Effector memory CD8-positive, alpha-beta T cell (primary cell): ENCODE results near the gene NBPF1.
"Not testable (repeated sequence)": the region's sequence is repeated elsewhere in the genome, so short reads cannot be mapped to it uniquely, and the experiment has no call there.

Experiments used
- ATAC-seq: fragments of 150-1000 bp; cut with Tn5 transposase; replicated peaks from 2 replicates; pipeline ENCODE4 v1.10.0; 2021; ENCODE audit warnings: mild to moderate bottlenecking, moderate library complexity
- DNase-seq, 3 experiments: peaks; one replicate each; pipeline ENCODE4 v3.0.0; 2021
- H3K27ac Mint-ChIP-seq, 2 donors: one replicate each; pipeline ENCODE4 v1.8.0; 2022; ENCODE audit warnings: mild to moderate bottlenecking in 2 of 2, mixed read lengths in 2 of 2, moderate library complexity in 2 of 2
- H3K27me3 Mint-ChIP-seq, 2 donors: one replicate each; pipeline ENCODE4 v1.8.0; 2022; ENCODE audit warnings: mixed read lengths in 2 of 2
- H3K36me3 Mint-ChIP-seq: one replicate; pipeline ENCODE4 v1.8.0; 2022; ENCODE audit warnings: mild to moderate bottlenecking, moderate library complexity, mixed read lengths; ENCODE audit not compliant: insufficient read depth
- H3K4me1 Mint-ChIP-seq, 2 donors: one replicate each; pipeline ENCODE4 v1.8.0; 2022; ENCODE audit warnings: low read depth in 2 of 2, mixed read lengths in 2 of 2
- H3K4me3 Mint-ChIP-seq, 2 donors: one replicate each; pipeline ENCODE4 v1.8.0; 2022; ENCODE audit warnings: mild to moderate bottlenecking in 2 of 2, mixed read lengths in 2 of 2, moderate library complexity in 2 of 2
- H3K9me3 Mint-ChIP-seq, 2 donors: one replicate each; pipeline ENCODE4 v1.8.0; 2022; ENCODE audit warnings: mixed read lengths in 2 of 2

Gene NBPF1

DNA sequence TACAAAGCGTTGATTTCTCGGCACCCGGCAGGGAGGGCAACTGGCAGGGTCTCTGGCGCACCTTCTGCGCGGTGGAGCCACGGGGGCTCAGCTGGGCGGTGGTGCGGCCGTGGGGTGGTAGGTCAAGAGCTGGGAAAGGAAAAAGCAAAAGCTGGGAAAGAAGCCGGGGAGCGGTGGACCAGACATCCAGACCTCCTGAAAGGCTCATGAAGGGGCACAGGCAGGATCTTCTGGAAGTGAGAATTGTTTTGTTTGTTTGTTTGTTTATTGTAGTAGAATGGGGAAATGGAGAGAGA is 92.1 kb downstream of the NBPF1 start:
- peaks cover 0 to 4% of the 10 kb centered on the region in 2 donors for H3K4me1 Mint-ChIP-seq
- ATAC-seq (no peak), DNase-seq (no peak)
- peaks cover 49 to 60% of the 10 kb centered on the region in 2 donors for H3K27me3 Mint-ChIP-seq
- H3K9me3 Mint-ChIP-seq = no peaks in the 10 kb centered on the region
- no peak overlapping the region for H3K4me3 Mint-ChIP-seq
- H3K27ac Mint-ChIP-seq = no peak overlapping the region
- H3K36me3 Mint-ChIP-seq = no peaks in the 10 kb centered on the region

DNA sequence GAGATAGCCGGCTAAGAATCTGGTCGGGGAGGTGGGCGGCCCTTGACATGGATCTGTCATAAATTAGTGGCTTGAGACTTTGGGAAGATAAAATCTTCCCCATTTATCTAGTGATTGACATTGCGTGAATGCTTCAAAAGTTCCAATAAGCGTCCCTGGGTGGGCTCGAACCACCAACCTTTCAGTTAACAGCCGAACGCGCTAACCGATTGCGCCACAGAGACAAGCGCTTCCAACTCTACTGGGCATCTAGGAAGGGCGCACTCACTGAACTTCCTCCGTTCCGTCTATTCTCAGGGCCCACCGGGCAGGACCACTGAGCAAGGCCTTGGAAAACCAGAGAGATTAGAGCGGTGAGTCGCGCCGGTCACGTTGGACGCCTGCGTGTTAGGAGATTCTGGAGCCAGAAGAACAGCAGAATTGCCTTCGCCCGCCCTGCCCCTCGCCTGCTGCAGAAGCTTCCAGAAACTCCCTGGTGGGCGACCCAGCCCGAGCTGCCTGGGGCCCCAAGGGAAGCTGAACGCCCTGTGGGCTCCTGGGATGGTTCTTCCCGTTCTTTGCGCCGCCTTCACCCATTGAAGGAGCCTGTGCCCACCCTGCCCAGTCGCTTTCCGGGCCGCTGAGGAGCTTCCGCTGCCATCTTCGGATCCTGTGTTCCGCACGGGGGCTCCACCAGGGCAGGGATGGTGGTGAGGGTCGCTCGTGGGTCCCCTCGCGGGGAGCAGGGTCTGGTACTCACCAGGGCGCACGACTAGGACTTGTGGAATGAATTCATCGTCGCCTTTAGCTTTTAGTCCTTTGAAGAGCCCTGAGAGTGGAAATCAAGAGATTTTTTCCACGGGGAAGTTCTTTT is 92.7 kb downstream of the NBPF1 start:
- H3K4me1 Mint-ChIP-seq, H3K27ac Mint-ChIP-seq, H3K9me3 Mint-ChIP-seq, ATAC-seq, H3K36me3 Mint-ChIP-seq, DNase-seq: not testable (repeated sequence)
- Mint-ChIP-seq H3K27me3 (peaks cover 49 to 60% of the 10 kb centered on the region in 2 donors), H3K4me3 (peak overlapping the region in 1 of 2 donors; percentile 17)

DNA sequence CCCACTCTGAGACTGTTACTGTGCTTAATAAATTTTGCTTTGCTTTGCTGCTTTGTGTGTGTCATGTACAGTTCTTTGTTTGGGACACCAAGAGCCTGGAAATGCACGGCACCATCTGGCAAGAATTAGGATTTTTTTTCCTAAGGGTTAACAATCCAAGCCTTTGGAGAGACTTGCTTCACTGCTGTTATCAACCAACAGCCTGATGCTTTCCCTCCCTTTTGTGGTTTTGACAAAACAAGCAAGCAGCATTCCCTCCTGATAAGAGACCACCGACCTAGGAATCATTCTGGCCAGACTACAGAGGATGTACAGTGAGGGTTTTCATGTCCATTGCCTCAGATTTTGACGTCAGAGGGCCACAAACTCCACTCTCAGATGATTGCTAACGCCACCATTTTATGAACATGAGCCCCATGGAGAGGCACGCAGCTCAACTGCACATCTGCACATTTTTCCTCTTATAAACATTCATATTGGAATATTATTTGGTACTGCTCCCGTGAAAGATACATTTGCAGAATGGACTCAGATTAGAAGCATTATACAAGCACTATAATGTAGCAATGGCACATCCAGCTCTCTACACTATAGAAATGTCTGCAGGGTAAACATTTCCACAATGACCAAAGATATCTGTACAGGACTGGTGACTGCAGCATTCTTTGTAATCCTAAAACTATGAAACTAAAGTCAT is 94.0 kb downstream of the NBPF1 start:
- not testable (repeated sequence) for H3K9me3 Mint-ChIP-seq, DNase-seq, H3K27ac Mint-ChIP-seq, H3K4me3 Mint-ChIP-seq, H3K4me1 Mint-ChIP-seq, ATAC-seq, H3K36me3 Mint-ChIP-seq
- peaks cover 49 to 54% of the 10 kb centered on the region in 2 donors for H3K27me3 Mint-ChIP-seq

DNA sequence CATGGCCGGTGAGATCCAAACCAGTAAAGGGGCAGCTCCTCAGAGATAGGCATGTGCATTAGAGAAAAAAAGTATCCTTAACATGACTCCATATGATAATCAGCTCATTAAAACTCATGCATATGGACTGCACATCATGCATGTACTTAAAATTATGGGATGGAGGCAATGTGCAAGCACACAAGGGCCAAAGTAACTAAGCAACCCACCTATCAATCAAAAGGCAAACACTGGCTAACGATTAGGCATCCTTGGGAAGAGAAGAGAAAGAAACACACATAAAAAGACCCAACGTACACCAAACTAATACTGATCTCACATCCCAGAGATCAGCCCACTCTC is 94.5 kb downstream of the NBPF1 start:
- H3K36me3 Mint-ChIP-seq, DNase-seq, H3K9me3 Mint-ChIP-seq, H3K4me3 Mint-ChIP-seq, H3K4me1 Mint-ChIP-seq, ATAC-seq, H3K27ac Mint-ChIP-seq: not testable (repeated sequence)
- peaks cover 49% of the 10 kb centered on the region in 2 donors for H3K27me3 Mint-ChIP-seq

DNA sequence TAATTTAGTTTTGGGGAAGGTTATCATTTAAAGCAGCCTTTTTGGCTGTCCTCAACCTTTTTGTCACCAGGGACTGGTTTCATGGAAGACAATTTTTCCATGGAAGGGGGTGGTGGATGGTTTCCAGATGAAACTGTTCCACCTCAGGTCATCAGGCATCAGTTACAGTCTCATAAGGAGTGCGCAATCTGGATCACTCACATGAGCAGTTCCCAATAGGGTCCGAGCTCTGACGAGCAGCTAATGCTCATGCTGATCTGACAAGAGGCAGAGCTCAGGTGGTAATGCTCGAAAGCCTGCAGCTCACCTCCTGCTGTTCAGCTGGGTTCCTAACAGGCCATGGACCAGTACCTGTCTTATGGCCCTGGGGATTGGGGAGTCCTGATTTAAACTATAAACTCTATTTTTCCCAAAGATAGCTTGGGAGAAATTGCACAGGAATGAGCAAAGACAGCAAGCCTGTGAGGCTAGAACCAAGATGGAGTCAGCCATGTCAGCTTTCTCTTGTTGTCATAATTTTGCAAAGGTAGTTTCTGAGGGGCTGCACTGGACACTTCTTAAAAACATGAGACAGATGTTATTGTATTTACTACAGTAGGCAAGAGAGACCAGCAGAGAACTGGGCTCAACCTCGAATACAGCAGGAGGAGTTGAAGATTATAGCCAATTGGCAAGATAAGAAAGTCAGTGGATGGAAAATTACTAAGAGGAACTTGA is 96.5 kb downstream of the NBPF1 start:
- peaks cover 45 to 49% of the 10 kb centered on the region in 2 donors for H3K27me3 Mint-ChIP-seq
- H3K4me1 Mint-ChIP-seq, DNase-seq, H3K4me3 Mint-ChIP-seq, H3K27ac Mint-ChIP-seq, H3K9me3 Mint-ChIP-seq, H3K36me3 Mint-ChIP-seq, ATAC-seq: not testable (repeated sequence)

DNA sequence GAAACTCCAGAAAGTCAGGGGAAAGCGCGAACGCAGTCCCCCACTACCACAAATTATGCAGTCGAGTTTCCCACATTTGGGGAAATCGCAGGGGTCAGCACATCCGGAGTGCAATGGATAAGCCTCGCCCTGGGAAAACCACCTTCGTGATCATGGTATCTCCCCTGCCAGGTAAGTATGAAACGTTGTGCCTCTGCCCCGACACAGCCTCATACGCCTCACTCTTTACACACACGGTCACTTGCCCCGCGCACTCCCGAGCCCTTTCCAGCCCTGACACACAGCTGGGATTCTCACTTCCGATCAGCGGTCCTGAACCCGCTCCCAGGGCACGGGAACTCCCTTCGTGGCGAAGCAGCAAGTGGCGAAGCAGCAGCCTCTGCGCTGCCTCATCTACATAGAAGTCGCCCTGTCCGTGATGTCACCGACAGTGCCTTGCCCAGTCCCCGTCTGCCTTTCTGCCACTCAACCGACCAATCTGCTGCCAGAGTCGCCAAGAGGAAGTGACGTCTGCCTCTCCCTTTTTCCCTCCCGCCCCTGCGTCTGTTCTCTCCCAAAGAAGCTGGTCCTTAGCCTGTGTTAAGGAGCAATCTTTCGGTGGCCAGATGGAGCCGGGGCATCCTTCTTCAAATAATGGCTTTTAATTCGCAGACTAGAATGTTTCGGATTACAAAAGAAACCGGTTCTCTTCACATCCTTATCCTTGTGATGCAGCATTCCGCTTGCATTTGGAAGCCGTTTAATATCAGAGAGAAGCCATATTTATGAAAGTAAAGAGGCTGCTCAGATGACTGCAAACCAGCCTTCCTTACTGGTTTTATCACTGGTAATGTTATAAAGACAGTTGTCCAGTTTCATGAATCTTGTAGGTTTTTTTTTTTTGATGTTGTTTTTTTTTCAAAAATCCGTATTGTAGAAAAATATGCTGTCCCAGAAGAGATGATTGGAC is 99.0 kb downstream of the NBPF1 start, which contains the start of gene RNU1-1:
Gene RNU1-1, minus strand, starts transcription at position 179 of the 949 bp plus-strand sequence.
- not testable (repeated sequence) for H3K36me3 Mint-ChIP-seq, H3K27ac Mint-ChIP-seq, H3K9me3 Mint-ChIP-seq, H3K4me1 Mint-ChIP-seq, H3K4me3 Mint-ChIP-seq
- ATAC-seq (peak; percentile 63), DNase-seq (peak; percentile 69 to 81 (median 72))
- H3K27me3 Mint-ChIP-seq = peaks cover 23 to 27% of the 10 kb centered on the region in 2 donors

DNA sequence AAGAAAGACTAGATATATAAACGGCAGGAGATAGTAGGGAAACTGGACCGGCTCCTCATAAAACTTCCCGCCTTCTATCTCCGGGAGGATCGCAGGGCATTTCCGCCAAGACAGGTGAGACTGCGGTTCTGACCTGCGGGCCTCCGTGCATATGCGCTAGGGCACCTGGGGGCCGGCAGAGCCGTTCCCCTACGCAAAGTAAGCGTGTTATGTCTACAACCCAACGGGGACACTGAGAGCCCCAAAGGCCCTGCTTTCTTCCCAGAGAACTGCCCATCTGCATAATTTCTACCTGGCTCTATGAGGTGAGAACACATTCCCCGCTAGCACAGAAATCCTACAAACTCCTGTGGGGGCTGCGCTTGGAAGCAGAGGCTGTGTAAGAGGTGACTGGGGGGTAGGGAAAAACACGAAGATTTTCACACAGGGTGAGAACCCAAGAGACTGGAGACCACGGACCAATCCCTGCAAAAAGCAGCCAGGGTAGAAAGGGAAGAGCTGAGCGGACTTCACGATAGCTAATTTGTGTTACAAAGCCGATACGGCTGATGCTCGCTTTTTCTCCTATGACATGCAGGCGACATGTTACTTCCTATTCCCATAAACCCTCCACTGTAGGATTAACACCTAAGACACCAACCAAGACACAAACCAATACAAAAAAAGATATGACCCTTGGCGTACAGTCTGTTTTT is 99.8 kb downstream of the NBPF1 start:
- H3K27me3 Mint-ChIP-seq = peaks cover 16 to 19% of the 10 kb centered on the region in 2 donors
- not testable (repeated sequence) for H3K4me3 Mint-ChIP-seq, H3K36me3 Mint-ChIP-seq, H3K4me1 Mint-ChIP-seq, H3K27ac Mint-ChIP-seq, H3K9me3 Mint-ChIP-seq
- peak; percentile 96 for ATAC-seq
- peak; percentile 46 to 52 (median 47) for DNase-seq

DNA sequence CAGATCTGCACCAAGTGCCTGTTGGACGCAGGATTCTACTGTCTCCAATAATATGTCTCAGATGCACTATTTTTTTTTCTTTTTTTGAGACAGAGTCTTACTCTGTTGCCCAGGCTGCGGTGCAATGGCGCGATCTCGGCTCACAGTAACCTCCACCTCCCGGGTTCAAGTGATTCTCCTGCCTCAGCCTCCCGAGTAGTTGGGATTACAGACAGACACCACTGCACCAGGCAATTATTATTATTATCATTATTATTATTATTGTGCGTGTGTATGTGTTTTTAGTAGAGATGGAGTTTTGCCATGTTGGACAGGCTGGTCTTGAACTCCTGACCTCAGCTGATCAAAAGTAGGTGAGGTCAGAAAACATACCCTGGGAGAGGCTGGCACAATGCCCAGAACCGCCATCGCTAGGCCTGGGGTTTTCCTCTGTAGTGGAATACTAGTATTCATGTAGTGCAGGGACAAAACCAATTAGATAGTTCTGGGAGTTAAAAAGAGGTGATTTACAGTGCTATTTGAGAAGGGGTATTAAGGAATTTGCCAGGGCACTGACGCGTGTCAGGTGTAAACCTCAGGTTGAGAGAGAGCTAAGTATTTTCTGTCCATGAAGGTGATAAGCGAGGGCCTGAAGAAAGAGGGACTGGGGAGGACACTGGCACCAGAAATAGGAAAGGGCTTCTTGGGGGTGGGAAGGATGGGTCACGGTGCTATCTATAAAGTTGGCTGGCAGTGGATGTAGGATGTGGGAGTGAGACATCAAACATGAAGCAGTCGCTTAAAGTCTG is 100.5 kb downstream of the NBPF1 start:
- H3K27me3 Mint-ChIP-seq = peaks cover 10 to 11% of the 10 kb centered on the region in 2 donors
- not testable (repeated sequence) for H3K9me3 Mint-ChIP-seq, H3K27ac Mint-ChIP-seq, H3K36me3 Mint-ChIP-seq, H3K4me3 Mint-ChIP-seq, H3K4me1 Mint-ChIP-seq, ATAC-seq
- peak in 2 of 3 experiments; percentile 24 to 27 for DNase-seq
